ENCODE data around the gene MAP3K15. TPM values are rescaled to one million over a fixed set of nuclear protein-coding genes. Genes with fewer than 3 reads are reported as not detected.

The MAP3K15 gene
- total and polyA plus RNA-seq, 2 of the 13 experiments (the other 11 are each of a cell fraction or from before 2014, with no cell fraction given) = 3.9 to 6.4 TPM

DNA sequence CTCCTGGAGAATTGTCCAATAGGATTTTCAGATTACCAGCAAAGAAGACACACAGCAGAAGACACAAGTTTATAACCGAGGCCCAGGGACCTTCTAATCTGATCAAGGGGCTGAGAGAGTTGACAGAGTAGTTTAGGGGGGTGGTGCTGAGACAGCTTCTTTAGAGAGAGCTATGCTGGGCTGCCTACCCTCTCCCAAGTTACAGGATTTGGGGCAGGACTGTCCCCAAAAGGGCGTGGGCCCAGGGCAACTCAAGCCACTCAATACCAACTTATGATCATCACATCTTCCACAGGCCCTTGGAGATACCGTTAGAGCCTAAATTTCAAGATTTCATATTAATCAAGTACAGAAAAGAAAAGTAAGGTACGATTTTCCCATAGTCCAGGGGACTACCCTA is 128.6 kb downstream of the MAP3K15 start (continued):
- TF ChIP-seq, protein P1, sequence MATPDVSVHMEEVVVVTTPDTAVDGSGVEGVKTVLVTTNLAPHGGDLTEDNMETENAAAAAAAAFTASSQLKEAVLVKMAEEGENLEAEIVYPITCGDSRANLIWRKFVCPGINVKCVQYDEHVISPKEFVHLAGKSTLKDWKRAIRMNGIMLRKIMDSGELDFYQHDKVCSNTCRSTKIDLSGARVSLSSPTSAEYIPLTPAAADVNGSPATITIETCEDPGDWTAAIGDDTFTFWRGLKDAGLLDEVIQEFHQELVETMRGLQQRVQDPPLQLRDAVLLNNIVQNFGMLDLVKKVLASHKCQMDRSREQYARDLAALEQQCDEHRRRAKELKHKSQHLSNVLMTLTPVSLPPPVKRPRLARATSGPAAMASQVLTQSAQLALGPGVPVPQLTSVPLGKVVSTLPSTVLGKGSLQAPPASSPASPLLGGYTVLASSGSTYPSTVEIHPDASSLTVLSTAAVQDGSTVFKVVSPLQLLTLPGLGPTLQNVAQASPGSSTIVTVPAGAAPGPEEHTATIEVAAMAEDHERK (CRISPR knock-in tag; IDR thresholded peaks at IDR 0.05; ENCODE audit: low read depth) = no peak
- TF ChIP-seq REPIN1 (CRISPR knock-in tag; IDR thresholded peaks at IDR 0.05; ENCODE audit: borderline replicate concordance, low read depth) (no peak), PHF21A (CRISPR knock-in tag; IDR thresholded peaks at IDR 0.05) (no peak), ZNF331 (CRISPR knock-in tag; IDR thresholded peaks at IDR 0.05) (no peak), MED8 (CRISPR knock-in tag; IDR thresholded peaks at IDR 0.05; ENCODE audit: insufficient replicate concordance) (no peak), RNF2 (conservative IDR thresholded peaks at IDR 0.05; ENCODE audit: low read depth) (no peak), JUN (CRISPR knock-in tag; IDR thresholded peaks at IDR 0.05) (no peak), ZNF83 (CRISPR knock-in tag; IDR thresholded peaks at IDR 0.05; ENCODE audit: borderline replicate concordance) (no peak)
- TF ChIP-seq, protein P2, sequence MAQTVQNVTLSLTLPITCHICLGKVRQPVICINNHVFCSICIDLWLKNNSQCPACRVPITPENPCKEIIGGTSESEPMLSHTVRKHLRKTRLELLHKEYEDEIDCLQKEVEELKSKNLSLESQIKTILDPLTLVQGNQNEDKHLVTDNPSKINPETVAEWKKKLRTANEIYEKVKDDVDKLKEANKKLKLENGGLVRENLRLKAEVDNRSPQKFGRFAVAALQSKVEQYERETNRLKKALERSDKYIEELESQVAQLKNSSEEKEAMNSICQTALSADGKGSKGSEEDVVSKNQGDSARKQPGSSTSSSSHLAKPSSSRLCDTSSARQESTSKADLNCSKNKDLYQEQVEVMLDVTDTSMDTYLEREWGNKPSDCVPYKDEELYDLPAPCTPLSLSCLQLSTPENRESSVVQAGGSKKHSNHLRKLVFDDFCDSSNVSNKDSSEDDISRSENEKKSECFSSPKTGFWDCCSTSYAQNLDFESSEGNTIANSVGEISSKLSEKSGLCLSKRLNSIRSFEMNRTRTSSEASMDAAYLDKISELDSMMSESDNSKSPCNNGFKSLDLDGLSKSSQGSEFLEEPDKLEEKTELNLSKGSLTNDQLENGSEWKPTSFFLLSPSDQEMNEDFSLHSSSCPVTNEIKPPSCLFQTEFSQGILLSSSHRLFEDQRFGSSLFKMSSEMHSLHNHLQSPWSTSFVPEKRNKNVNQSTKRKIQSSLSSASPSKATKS (CRISPR knock-in tag; IDR thresholded peaks at IDR 0.05) = no peak
- TF ChIP-seq, protein P3, sequence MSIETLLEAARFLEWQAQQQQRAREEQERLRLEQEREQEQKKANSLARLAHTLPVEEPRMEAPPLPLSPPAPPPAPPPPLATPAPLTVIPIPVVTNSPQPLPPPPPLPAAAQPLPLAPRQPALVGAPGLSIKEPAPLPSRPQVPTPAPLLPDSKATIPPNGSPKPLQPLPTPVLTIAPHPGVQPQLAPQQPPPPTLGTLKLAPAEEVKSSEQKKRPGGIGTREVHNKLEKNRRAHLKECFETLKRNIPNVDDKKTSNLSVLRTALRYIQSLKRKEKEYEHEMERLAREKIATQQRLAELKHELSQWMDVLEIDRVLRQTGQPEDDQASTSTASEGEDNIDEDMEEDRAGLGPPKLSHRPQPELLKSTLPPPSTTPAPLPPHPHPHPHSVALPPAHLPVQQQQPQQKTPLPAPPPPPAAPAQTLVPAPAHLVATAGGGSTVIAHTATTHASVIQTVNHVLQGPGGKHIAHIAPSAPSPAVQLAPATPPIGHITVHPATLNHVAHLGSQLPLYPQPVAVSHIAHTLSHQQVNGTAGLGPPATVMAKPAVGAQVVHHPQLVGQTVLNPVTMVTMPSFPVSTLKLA (IDR thresholded peaks at IDR 0.05) = no peak
- TF ChIP-seq, protein P4, sequence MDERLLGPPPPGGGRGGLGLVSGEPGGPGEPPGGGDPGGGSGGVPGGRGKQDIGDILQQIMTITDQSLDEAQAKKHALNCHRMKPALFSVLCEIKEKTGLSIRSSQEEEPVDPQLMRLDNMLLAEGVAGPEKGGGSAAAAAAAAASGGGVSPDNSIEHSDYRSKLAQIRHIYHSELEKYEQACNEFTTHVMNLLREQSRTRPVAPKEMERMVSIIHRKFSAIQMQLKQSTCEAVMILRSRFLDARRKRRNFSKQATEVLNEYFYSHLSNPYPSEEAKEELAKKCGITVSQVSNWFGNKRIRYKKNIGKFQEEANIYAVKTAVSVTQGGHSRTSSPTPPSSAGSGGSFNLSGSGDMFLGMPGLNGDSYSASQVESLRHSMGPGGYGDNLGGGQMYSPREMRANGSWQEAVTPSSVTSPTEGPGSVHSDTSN (CRISPR knock-in tag; IDR thresholded peaks at IDR 0.05) = no peak
